GM21619 (cell line): Measurements from ENCODE around the gene CDK3.

ENCODE experiments used
- ATAC-seq: cut with Tn5 transposase; IDR thresholded peaks from one replicate; pipeline ENCODE4 v1.9.1; 2021; ENCODE audit not compliant: unreplicated experiment

Gene CDK3

DNA sequence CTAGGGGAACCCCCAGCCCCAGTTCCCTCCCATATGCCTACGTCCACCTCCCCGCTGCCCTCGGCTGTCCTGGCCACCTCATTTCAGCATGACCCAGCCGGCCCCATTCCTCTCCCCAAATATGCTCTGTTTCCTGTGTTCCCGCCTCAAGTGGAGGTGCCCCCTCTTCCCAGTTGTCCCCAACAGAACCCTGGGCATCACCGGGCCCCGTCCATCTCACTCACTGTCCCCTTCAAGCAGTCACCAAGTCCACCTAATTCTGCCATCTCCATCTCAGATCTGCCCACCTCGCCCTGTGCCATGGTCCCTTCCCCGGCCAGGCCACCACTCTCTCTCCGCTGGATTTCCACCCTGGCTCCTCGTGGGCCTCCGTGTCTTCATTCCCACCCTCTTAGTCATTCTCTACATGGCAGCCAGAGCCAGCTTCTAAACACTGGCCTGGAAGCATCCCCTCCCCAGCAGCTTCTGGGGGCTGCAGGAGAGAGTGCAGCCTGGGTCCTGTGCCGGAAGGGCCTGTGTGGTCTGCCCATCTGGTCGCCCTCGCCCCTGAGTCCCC, 12.8 kb downstream of the CDK3 start:
- no peak for ATAC-seq

DNA sequence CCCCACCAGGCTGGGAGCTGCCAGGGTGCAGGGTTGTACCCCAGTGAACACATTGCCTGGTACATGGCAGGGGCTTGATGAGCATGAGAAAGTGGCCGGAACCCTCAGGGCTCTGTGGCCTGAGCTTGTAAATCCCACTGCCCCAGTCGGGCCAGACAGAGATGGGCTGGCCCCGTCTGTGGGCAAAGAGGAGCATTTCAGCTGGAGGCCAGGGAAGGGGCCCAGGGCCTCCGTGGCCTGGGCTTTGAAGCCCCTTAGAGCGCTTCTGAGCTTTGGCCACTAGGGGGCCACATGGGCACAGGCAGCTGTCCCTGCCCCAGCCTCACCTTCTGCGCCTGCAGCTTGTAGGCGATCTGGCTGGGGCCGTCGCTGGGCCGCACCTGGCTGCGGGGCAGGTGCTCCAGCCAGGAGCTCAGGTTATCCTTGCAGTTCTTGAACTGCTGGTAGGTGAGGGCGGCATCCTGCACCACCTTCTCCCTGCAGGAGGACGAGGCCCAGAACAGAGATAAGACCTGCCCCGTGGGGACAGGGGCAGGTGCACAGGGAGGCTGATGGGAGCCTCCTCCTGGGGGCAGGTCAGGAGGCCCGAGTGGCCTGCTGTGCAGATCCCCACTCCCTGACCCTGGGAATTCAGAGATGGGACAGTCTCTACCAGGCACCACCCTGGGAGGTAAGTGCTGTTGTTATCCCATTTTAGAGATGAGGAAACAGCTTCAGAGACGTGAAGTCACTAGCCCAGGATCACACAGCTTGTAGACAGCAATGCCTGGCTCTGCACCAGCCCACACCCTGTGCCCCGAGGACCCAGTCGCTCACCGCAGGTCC, 13.7 kb downstream of the CDK3 start:
- ATAC-seq: no peak

DNA sequence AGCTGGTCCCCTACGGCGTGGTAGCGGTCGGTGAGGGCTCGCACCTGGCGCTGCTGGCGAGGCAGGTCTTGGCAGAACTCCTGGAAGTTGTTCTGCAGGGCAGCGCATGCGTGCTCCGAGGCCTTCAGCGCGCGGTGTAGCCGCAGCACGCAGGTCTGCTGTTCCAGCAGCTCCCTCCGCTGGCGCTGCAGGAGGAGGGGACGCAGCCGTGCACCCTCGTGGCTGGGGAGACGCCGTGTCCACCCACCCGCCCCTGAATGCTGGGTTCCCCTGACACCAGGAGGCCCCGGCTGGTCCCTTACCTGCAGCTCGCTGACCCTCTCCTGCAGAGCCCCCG, 14.2 kb downstream of the CDK3 start:
- no peak for ATAC-seq

- no peak for ATAC-seq
These were observed 17.1 kb downstream of the CDK3 start for GRCh38 chr17:76017481-76018339.

GRCh38 chr17:76018340-76018680, 17.7 kb downstream of the CDK3 start:
- no peak for ATAC-seq

- no peak for ATAC-seq
These were observed 18.1 kb downstream of the CDK3 start for GRCh38 chr17:76018801-76019200.

DNA sequence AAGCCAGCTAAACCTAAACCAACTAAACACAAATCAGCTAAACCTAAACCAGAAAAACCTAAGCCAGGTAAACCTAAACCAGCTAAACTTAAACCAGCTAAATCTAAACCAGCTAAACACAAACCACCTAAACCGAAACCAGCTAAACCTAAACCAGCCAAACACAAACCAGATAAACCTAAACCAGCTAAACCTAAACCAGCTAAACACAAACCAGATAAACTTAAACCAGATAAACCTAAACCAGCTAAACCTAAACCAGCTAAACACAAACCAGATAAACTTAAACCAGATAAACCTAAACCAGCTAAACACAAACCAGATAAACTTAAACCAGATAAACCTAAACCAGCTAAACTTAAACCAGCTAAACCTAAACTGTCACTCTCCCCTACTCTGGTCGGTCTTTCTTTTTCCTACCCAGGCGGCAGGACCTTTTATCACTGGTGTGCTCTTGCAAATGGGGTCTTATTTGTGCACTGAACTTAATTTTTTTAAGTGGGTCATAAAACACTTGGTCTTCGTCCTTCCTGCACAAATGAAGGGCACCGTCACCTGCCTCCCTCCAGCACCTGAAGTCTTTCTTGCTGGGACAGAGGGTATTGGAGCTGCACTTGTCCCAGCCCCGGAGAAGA, 19.3 kb downstream of the CDK3 start:
- ATAC-seq: no peak

- ATAC-seq: no peak
These were observed 21.6 kb downstream of the CDK3 start for GRCh38 chr17:76022285-76022684.

- ATAC-seq: no peak
These were observed 22.6 kb downstream of the CDK3 start for GRCh38 chr17:76022973-76023899.

DNA sequence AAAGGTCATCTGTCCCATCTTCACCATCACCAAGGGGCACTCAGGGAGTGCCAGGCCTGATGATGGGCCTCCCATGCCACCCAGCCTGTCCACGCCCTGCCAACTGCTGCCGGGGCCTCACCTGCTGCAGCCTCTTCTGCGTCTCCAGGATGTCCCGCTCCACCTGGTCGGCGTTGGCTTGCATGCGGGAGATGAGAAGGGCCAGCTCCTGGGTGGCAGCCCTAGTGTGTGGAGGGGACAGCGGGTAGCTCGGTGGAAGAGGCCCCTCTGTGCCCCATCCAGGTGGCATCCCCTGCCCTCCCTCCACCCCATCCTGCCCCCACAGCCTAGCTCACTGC, 23.2 kb downstream of the CDK3 start:
- no peak for ATAC-seq

DNA sequence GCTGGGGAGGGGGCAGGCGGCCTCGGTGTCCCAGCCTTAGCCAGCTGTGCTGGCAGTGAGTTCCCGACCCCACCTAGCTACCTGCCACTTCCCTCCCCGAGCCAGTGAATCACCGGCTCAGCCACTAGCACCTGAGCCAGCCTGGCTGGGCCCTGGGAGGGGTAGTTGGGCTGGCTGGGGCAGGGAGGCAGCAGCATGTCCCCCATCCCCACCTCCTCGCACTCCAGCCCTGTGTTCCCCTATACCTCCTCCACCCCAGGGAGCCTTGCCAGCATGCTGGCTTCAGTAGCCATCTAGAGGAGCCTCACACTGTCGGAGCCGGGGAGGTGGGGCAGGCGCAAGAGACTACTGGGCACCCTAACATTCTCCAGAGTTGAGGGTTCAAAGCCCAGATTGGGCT, 23.7 kb downstream of the CDK3 start:
- ATAC-seq: no peak

- no peak for ATAC-seq
These were observed 24.6 kb downstream of the CDK3 start for GRCh38 chr17:76025294-76025693.

DNA sequence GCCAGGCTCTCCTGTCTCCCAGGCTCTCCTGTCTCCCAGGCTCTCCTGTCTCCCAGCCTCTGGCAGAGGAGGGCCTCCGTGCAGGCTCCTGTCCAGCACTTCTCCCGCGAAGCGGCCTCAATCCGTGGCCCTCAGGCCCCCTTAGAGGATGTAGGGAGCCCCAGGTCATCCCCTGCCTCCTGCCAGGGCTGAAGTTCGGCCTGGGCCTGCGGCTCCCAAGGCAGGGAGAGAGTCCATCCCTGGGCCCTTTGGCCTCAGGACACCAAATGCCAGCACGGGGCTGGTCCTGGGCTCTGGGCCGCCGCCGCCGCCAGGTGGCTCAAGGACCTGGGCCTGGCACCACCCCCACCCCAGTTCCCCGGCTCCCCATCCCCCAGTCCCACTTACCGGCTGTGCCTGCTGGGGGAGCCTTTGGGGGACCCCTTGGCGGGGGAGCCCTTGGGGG, 26.1 kb downstream of the CDK3 start:
- ATAC-seq: no peak

GRCh38 chr17:76027159-76027839, 26.6 kb downstream of the CDK3 start, which contains the start of gene EVPL:
Gene EVPL, minus strand, starts transcription at chr17:76027306. Its CDS starts 108 bp downstream, at chr17:76027198.
- no peak for ATAC-seq

GRCh38 chr17:76032073-76032779, 31.6 kb downstream of the CDK3 start:
- ATAC-seq: no peak

GRCh38 chr17:76032780-76033108, 32.1 kb downstream of the CDK3 start:
- ATAC-seq: no peak

- ATAC-seq: no peak
These were observed 32.5 kb downstream of the CDK3 start for GRCh38 chr17:76033139-76033538.

GRCh38 chr17:76034428-76035350, 34.0 kb downstream of the CDK3 start:
- ATAC-seq: no peak
